HG02642 (cell line): ENCODE data around the gene CALB2.

Source experiments
- ATAC-seq: cut with Tn5 transposase; IDR thresholded peaks from one replicate; pipeline ENCODE4 v1.9.1; 2021; ENCODE audit warnings: mild to moderate bottlenecking; ENCODE audit not compliant: unreplicated experiment, poor library complexity

CALB2 gene

GRCh38 chr16:71384073-71384724, 25.7 kb downstream of the CALB2 start:
- no peak for ATAC-seq

DNA sequence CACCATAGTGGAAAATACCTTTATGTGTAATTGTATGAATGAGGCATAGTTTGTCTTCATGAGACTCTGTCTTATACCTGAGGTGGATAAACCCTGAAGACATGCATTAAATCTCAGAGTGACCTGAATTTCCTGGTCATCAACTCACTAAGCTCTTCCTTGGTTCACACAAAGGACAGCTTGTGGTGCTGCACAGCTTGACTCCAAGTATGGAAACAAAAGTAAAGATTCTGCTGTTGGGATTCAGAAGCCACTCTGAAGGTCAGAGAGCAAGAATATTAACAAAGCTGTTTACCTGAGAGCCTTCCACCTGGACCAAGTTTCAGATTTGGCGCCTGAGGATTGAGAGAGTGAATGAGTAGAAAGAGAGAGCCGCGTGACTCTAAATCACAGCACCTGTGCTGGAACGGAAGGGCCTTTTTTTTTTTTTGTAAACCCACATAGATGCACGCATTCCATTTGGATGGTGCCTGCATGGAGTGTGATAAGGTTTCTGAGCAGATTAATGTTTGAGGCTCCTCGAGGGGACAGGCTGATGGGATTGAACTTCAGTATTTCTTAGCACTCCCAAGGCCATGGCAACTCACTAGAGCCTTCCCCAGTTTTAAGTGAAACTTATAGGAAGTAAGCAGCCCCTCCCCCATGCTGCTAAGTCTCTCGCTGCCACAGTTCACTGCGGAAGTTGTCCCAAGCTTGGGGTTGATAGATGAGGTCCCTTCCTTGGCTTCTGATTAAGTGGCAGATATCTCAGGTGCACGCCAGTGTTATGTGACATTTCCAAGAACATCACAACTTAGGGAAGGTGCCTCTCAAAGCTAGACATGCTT, 28.7 kb downstream of the CALB2 start:
- ATAC-seq: no peak

GRCh38 chr16:71389330-71389729, 30.8 kb downstream of the CALB2 start:
- ATAC-seq: no peak

- ATAC-seq: no peak
Measured at GRCh38 chr16:71396594-71396993, 38.1 kb downstream of the CALB2 start.

GRCh38 chr16:71399801-71400563, 41.5 kb downstream of the CALB2 start:
- no peak for ATAC-seq

DNA sequence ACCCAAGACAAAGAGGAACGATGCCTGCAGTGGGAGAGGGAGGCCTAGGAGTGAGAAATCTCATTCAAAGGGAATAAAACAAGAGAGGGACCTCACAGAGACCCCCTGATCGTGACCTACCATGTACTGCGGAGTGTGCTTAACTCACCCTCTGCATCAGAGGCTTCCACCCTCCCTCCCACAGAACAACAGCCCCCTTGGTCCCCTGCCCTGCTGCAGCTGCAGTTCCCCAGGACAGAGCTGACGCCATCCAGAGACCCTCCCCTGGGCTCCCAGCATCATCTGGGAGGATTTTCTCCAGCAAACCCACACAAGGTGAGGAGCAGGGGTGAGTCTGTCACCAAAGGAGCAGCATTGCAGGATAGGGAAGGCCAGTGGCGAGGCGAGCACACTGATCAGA, 43.5 kb downstream of the CALB2 start:
- no peak for ATAC-seq

DNA sequence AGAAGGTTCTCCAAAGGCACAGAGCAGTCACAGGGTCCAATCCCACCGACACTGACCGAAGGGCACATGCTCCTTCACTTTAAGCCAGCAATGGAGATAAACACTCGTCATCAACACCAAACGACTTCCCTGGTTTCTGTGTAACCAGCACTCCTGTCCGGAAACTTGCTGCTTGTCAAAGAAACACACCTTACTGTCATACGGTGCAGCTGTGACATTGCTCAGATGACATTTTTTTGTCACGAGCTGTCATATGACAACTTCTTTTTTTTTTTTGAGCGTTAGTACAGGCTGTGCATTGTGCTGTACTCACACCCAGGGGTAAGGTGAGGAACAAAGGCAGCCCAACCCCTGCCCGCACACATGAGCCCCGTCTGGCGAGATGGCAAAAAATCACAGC, 44.2 kb downstream of the CALB2 start:
- ATAC-seq: no peak

- no peak for ATAC-seq
Measured at GRCh38 chr16:71404364-71404763, 45.8 kb downstream of the CALB2 start.

DNA sequence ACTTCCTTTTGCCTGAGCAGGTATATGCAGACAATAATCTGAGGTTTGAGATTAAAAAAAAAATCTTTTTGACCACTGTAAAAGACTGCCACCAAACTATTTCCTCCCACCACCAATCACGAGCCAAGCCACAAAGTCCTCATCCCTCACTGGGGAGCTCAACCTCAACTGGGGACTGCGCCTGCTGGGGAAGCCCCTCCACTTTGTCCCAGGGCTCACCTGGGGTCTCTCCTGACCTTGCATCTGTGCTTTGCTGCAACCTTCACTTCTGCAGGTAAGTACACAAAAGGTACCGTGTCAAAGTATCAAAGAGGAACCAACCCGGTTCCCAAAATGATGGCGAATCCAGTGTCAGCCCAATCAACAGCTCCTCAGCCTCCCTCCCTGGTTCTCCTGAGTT, 47.8 kb downstream of the CALB2 start:
- ATAC-seq: no peak

GRCh38 chr16:71406724-71407123, 48.2 kb downstream of the CALB2 start:
- ATAC-seq: no peak

DNA sequence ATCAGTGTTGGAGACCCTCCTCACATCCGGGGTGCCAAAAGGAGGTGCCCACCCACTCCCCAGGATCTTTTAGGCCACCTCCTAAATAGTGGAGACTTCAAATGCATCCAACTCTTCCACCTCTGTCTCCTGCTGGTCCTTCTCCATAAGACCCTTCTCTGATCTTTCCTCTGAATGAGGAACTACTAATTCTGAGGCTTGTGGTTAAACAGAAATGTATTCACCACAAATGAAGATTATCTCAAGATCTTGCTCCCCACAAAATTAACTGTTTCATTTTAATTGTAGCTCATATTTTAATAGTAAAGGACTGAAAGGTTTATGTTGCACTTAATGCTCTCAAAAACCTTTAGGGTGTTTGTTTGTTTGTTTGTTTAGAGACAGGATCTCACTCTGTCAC, 49.2 kb downstream of the CALB2 start:
- no peak for ATAC-seq

GRCh38 chr16:71408536-71408935, 50.0 kb downstream of the CALB2 start:
- no peak for ATAC-seq

- no peak for ATAC-seq
Measured at GRCh38 chr16:71409011-71409775, 50.7 kb downstream of the CALB2 start.

DNA sequence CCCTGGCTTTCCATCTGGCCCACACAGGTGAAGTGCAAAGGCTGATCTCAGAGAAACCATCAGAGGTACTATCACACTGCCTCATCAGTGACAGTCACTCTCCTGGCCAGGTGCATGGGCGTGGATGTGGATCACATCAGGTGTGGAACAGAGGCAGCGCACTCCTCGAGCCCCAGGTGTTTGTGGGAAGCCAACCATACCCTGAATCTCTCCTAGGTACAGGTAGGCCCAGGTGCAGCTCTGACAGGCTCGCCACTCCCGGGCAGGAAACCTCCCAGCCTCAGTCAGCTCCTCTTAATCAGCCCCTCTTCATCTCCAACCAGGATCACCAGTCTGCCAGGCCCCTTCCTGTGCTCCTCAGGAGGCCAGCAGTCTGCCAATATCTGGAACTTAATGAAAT, 51.6 kb downstream of the CALB2 start:
- no peak for ATAC-seq

- peak; percentile 62 for ATAC-seq
Measured at GRCh38 chr16:71412270-71413160, 54.0 kb downstream of the CALB2 start.

GRCh38 chr16:71413341-71413740, 54.8 kb downstream of the CALB2 start:
- no peak for ATAC-seq

DNA sequence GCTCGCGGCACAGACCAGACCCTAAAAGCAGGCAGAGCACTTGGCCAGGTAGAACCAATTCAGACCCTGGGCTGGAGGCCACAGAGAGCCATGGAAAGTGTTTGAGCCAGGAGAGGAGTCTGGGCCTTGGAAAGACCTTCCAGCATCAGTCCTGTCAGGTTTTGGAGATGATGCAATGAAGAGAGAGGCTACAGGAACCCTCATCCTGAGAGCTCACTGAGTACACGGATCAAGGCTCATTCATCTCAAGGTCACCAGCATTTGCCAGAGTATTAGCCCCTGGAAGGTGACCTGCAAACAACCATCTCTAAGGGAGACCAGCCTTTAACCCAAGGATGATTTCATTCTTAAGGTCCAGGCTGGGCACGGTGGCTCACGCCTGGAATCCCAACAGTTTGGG, 55.5 kb downstream of the CALB2 start:
- no peak for ATAC-seq

- no peak for ATAC-seq
Measured at GRCh38 chr16:71421911-71422310, 63.4 kb downstream of the CALB2 start.

DNA sequence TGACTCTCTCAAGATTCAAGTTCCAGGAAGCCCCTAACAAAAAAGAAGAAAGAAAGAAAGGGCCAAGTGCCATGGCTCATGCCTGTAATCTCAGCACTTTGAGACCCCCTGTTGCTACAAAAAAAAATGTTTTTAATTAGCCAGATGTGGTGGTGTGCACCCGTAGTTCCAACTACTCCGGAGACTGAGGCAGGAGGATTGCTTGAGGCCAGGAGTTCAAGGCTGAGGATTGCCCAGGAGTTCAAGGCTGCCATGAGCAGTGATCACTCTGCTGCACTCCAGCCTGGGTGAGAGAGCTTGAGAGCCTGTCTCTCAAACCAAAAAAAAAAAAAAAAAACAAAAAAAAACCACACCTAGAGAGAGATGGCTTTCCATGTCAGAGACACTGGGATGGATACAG, 64.5 kb downstream of the CALB2 start:
- no peak for ATAC-seq

DNA sequence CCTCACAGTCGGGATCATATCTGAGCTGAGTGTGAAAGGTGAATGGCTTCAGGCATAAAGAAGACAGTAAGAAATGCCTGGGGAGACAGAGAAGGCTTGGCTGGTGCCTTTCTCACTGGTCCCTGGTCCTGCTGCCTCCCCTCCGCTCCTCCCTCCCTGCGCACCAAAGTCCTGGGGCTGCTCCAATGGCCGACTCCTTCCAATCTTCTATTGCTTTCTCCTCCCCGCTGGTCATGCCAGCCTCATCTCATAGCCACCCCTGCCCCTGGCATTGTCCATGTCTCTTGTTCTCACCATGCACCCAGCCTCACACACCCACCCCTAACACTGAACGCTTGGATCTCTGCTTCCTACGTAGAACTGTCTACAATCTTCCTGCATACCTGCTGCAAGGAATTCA, 65.3 kb downstream of the CALB2 start:
- ATAC-seq: no peak
